MCF 10A (cell line): Measurements from ENCODE around the gene MTHFD2. TPM values are rescaled to one million over a fixed set of nuclear protein-coding genes. Genes with fewer than 3 reads are reported as not detected.
A peak's percentile ranks its signal among the peaks of the same experiment; 100 is the strongest.

Source experiments
- BruUV-seq: library from RNA; stranded (reverse); fragments of 400-500 nt; replicated peaks from 2 replicates; lab custom pipeline; 2021; lab: Mats Ljungman, UMichigan
- CTCF ChIA-PET: fragments of 300-600 bp; sonication (Branson Sonifier 250); formaldehyde crosslinking; extraction: SDS; loops from one replicate; lab custom pipeline; 2021; ENCODE audit warnings: antibody characterized with exemption, inconsistent platforms; lab: Yijun Ruan, JAX
- POLR2A ChIA-PET: fragments of 300-600, 350-650 bp; sonication (Branson Sonifier 250); formaldehyde crosslinking; extraction: SDS; loops from one replicate; lab custom pipeline; 2020; ENCODE audit warnings: antibody characterized with exemption, inconsistent platforms; lab: Yijun Ruan, JAX
- DNase-seq: peaks from one replicate; pipeline ENCODE4 v3.0.0-alpha.2; 2018; ENCODE audit not compliant: unreplicated experiment
- H3K27ac Mint-ChIP-seq: one replicate; pipeline ENCODE4 v1.8.0; 2022; ENCODE audit warnings: mild to moderate bottlenecking, low read depth, mixed read lengths; ENCODE audit not compliant: unreplicated experiment
- H3K27me3 Mint-ChIP-seq: one replicate; pipeline ENCODE4 v1.8.0; 2022; ENCODE audit warnings: mixed read lengths; ENCODE audit not compliant: insufficient read depth, unreplicated experiment
- H3K36me3 Mint-ChIP-seq: one replicate; pipeline ENCODE4 v1.8.0; 2022; ENCODE audit warnings: mild to moderate bottlenecking, moderate library complexity, mixed read lengths; ENCODE audit not compliant: insufficient read depth, unreplicated experiment
- H3K4me1 Mint-ChIP-seq: one replicate; pipeline ENCODE4 v1.8.0; 2022; ENCODE audit warnings: mixed read lengths; ENCODE audit not compliant: insufficient read depth, unreplicated experiment
- H3K4me3 Mint-ChIP-seq: one replicate; pipeline ENCODE4 v1.8.0; 2022; ENCODE audit warnings: mild to moderate bottlenecking, moderate library complexity, mixed read lengths; ENCODE audit not compliant: unreplicated experiment
- H3K9me3 Mint-ChIP-seq: one replicate; pipeline ENCODE4 v1.8.0; 2022; ENCODE audit warnings: mixed read lengths; ENCODE audit not compliant: unreplicated experiment
- CTCF ChIP-seq: fragments of 200-600 bp; IDR thresholded peaks from one replicate; pipeline ENCODE4 v1.8.0; 2022; ENCODE audit warnings: antibody characterized with exemption, mild to moderate bottlenecking; ENCODE audit not compliant: unreplicated experiment
- intact Hi-C: fragments of 100-400 bp; cut with micrococcal nuclease; formaldehyde crosslinking; loops from 2 replicates; pipeline ENCODE4 v1.14.1; 2022
- total RNA-seq: library from RNA; stranded (reverse); gene quantifications from 2 replicates; pipeline ENCODE4 v1.2.3, GENCODE V29; 2022

The MTHFD2 gene
- total RNA-seq, 1 experiment from 2014 or later, result 470 TPM

GRCh38 chr2:74152954-74153353 is 45.5 kb upstream of the MTHFD2 start:
- no peaks in the 10 kb centered on the region for H3K9me3 Mint-ChIP-seq
- ChIA-PET CTCF (interaction anchor here (0.5 to 3.0 kb wide), 5 partner anchors 8 to 326 kb away, joined by 3 to 17 read pairs (median 11); no protein-coding TSS in a partner anchor), POLR2A (interaction anchor here (0.8 to 5.5 kb wide), 2 partner anchors 25 to 46 kb away, joined by 3 to 29 read pairs; partner anchors contain the start of gene MTHFD2)
- H3K36me3 Mint-ChIP-seq, result peaks cover 63% of the 10 kb centered on the region
- no peak for DNase-seq
- H3K4me3 Mint-ChIP-seq, result no peak overlapping the region
- H3K27ac Mint-ChIP-seq, result no peak overlapping the region
- no TSS peak for BruUV-seq
- no peaks in the 10 kb centered on the region for H3K27me3 Mint-ChIP-seq
- intact Hi-C loops, result no loop called here
- H3K4me1 Mint-ChIP-seq, result no peaks in the 10 kb centered on the region
- TF ChIP-seq CTCF, result no peak

- CTCF ChIA-PET, result interaction anchor here (1.6 kb wide), 1 partner anchor 8 kb away, joined by 6 read pairs; the partner anchor contains the start of gene BOLA3
- no peaks in the 10 kb centered on the region for H3K4me1 Mint-ChIP-seq
- no peak overlapping the region for H3K4me3 Mint-ChIP-seq
- no peak for TF ChIP-seq CTCF
- POLR2A ChIA-PET, result interaction anchor here (0.6 to 1.2 kb wide), 5 partner anchors 11 to 413 kb away, joined by 3 to 5 read pairs (median 3); partner anchors contain the start of gene MOB1A
- DNase-seq, result no peak
- intact Hi-C loops, result no loop called here
- no peak overlapping the region for H3K27ac Mint-ChIP-seq
- TSS peak; percentile 24 for BruUV-seq
- H3K9me3 Mint-ChIP-seq, result no peaks in the 10 kb centered on the region
- peaks cover 84% of the 10 kb centered on the region for H3K36me3 Mint-ChIP-seq
- no peaks in the 10 kb centered on the region for H3K27me3 Mint-ChIP-seq
Measured at GRCh38 chr2:74155830-74156229, 42.6 kb upstream of the MTHFD2 start.

- H3K4me1 Mint-ChIP-seq, result peaks cover 5% of the 10 kb centered on the region
- DNase-seq, result no peak
- no peak overlapping the region for H3K4me3 Mint-ChIP-seq
- no TSS peak for BruUV-seq
- intact Hi-C loops, result no loop called here
- H3K27ac Mint-ChIP-seq, result no peak overlapping the region
- ChIA-PET CTCF (interaction anchor here (0.9 to 3.2 kb wide), 3 partner anchors 12 to 315 kb away, joined by 3 to 17 read pairs (median 5); partner anchors contain the start of gene MOB1A), POLR2A (interaction anchor here (1.4 kb wide), 1 partner anchor 15 kb away, joined by 5 read pairs; the partner anchor contains the start of gene MOB1A)
- H3K27me3 Mint-ChIP-seq, result no peaks in the 10 kb centered on the region
- peaks cover 6% of the 10 kb centered on the region for H3K9me3 Mint-ChIP-seq
- peaks cover 89% of the 10 kb centered on the region for H3K36me3 Mint-ChIP-seq
- TF ChIP-seq CTCF, result no peak
Measured at GRCh38 chr2:74162951-74163350, 35.5 kb upstream of the MTHFD2 start.

GRCh38 chr2:74164761-74165160 is 33.7 kb upstream of the MTHFD2 start:
- ChIA-PET POLR2A (interaction anchor here (0.8 to 6.4 kb wide), 2 partner anchors 13 to 336 kb away, joined by 3 to 41 read pairs; partner anchors contain the start of genes MOB1A and STAMBP), CTCF (interaction anchor here (1.0 to 2.0 kb wide), 2 partner anchors 13 to 171 kb away, joined by 3 to 6 read pairs; no protein-coding TSS in a partner anchor)
- TF ChIP-seq CTCF, result no peak
- no peak overlapping the region for H3K4me3 Mint-ChIP-seq
- no peak overlapping the region for H3K27ac Mint-ChIP-seq
- intact Hi-C loops, result no loop called here
- no TSS peak for BruUV-seq
- peaks cover 89% of the 10 kb centered on the region for H3K36me3 Mint-ChIP-seq
- H3K27me3 Mint-ChIP-seq, result no peaks in the 10 kb centered on the region
- peaks cover 6% of the 10 kb centered on the region for H3K9me3 Mint-ChIP-seq
- peaks cover 5% of the 10 kb centered on the region for H3K4me1 Mint-ChIP-seq
- no peak for DNase-seq
